ENCODE measurements around the gene INTS14.
"Not testable (repeated sequence)": the region's sequence is repeated elsewhere in the genome, so short reads cannot be mapped to it uniquely, and the experiment has no call there.

Gene INTS14

DNA sequence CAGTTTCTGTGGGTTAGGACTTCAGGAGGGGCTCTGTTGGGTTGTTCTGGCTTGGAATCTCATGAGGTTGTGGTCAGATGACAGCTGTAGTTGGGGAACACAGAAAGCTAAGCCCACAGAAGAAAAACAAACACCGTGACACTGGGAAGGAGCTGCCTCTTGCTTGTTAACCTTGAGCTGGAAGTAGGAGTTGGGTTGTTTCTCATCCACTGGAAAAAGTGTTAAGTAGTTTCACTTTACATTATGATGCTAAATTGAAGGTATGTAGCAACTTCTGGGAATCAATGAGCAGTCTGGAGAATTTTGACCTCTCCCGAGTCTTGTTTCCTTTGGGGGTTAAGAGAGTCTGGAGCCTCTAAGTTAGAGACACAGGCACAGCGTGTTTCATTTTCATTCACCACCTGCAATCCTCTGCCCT, 60.2 kb downstream of the INTS14 start:
- peaks cover 33% of the 10 kb centered on the region for H3K36me3 ChIP-seq (ENCODE audit: insufficient read depth, low read depth, low read length)
- H3K27me3 ChIP-seq (ENCODE audit: insufficient read depth, low read length), result no peaks in the 10 kb centered on the region
- peaks cover 10% of the 10 kb centered on the region for H3K4me1 ChIP-seq (ENCODE audit: insufficient read depth, low read length)
- no peaks in the 10 kb centered on the region for H3K9me3 ChIP-seq (ENCODE audit: insufficient read depth, low read depth, low read length)
- H3K9ac ChIP-seq (ENCODE audit: low read depth, low read length), result no peak overlapping the region
- no peak overlapping the region for H3K27ac ChIP-seq (ENCODE audit: low read length)
- no peak overlapping the region for H3K4me3 ChIP-seq (ENCODE audit: low read length)

DNA sequence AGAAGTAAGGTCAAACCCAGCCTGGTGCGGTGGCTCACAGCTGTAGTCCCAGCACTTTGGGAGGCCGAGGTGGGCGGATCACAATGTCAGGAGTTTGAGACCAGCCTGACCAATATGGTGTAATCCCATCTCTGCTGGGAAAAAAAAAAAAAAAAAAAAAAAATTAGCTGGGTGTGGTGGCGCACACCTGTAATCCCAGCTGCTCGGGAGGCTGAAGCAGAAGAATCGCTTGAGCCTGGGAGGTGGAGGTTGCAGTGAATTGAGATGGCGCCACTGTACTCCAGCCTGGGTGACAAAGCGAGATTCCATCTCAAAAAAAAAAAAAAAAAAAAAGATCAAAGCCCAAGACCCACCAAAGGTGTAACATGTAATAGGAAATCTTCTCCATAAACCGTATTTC, 61.6 kb downstream of the INTS14 start:
- H3K36me3 ChIP-seq (ENCODE audit: insufficient read depth, low read depth, low read length), result peaks cover 21% of the 10 kb centered on the region
- H3K4me3 ChIP-seq (ENCODE audit: low read length); H3K9me3 ChIP-seq (ENCODE audit: insufficient read depth, low read depth, low read length); H3K27me3 ChIP-seq (ENCODE audit: insufficient read depth, low read length); H3K27ac ChIP-seq (ENCODE audit: low read length); H3K9ac ChIP-seq (ENCODE audit: low read depth, low read length): not testable (repeated sequence)
- H3K4me1 ChIP-seq (ENCODE audit: insufficient read depth, low read length), result peaks cover 10% of the 10 kb centered on the region

DNA sequence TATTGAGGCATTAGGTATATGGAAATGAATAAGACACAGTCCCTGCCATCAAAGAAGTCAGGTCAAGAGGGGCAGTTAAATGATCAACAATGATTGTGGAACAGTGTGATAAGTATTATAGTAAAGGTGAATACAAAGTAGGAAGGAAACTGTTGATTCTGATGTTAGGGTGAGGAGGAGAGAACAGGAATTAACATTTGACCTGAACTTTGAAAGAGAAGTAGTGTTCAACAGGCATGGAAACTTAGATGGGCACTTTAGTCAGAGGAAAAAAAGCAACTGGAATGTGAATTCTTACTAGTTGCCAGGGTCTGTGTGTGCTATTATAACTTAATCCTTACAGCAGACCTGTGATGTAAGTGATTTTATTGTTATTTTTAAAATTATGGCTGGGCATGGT, 63.1 kb downstream of the INTS14 start:
- H3K9me3 ChIP-seq (ENCODE audit: insufficient read depth, low read depth, low read length), result no peaks in the 10 kb centered on the region
- peaks cover 14% of the 10 kb centered on the region; the same call in 1 of the 2 replicates for H3K36me3 ChIP-seq (ENCODE audit: insufficient read depth, low read depth, low read length)
- H3K4me1 ChIP-seq (ENCODE audit: insufficient read depth, low read length), result peaks cover 10% of the 10 kb centered on the region
- H3K27me3 ChIP-seq (ENCODE audit: insufficient read depth, low read length), result no peaks in the 10 kb centered on the region
- H3K4me3 ChIP-seq (ENCODE audit: low read length), result no peak overlapping the region
- no peak overlapping the region for H3K27ac ChIP-seq (ENCODE audit: low read length)
- H3K9ac ChIP-seq (ENCODE audit: low read depth, low read length), result no peak overlapping the region

DNA sequence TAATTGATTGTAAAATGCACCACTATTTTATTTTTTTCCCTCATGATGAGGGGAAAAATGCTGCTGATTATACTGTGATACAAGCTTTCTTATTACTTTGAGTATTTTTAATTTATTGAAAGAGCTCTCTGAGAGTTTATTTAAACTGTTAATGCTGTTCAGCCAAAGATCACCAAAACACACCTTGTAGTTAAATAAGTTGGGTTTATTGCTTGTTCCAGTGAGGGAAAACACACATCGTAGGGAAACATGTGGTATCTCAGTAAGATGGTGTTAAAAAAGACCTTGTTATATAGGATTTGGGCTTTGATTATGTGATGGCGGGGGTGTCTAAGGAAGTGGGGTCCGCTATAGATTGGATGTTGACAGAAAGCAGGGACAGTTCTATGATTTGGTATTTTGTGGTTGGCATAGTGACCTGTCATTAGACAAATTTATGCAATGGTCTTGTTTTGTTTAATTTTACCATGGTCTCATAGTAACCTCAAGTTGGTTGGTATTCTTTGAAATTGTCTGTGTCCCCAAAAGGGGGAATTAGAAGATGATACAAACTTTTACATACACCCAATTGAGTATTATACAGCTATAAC, 69.6 kb downstream of the INTS14 start:
- no peak overlapping the region for H3K27ac ChIP-seq (ENCODE audit: low read length)
- peaks cover 8% of the 10 kb centered on the region; the same call in 1 of the 2 replicates for H3K36me3 ChIP-seq (ENCODE audit: insufficient read depth, low read depth, low read length)
- H3K9ac ChIP-seq (ENCODE audit: low read depth, low read length), result no peak overlapping the region
- H3K9me3 ChIP-seq (ENCODE audit: insufficient read depth, low read depth, low read length), result no peaks in the 10 kb centered on the region
- H3K4me3 ChIP-seq (ENCODE audit: low read length), result no peak overlapping the region
- no peaks in the 10 kb centered on the region for H3K4me1 ChIP-seq (ENCODE audit: insufficient read depth, low read length)
- no peaks in the 10 kb centered on the region for H3K27me3 ChIP-seq (ENCODE audit: insufficient read depth, low read length)

DNA sequence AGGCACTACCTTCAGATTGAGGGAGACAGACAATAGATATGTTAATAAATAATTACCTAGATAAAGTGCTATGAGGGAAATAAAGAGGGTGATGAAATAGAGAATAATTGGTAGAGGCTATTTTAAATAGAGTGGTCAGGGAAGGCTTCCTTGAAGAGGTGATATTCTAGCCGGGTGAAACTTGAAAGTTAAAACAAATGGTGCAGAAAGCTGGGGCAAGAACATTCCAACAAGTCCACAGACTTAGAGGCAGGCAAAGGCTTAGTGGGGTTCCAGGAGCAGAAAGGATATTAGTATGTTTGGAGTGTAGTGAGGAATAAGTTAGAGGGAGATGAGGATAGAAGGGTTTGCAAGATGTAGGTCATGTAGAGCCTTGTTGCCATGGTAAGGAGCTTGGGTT, 70.6 kb downstream of the INTS14 start:
- Histone ChIP-seq H3K27me3 (ENCODE audit: insufficient read depth, low read length) (no peaks in the 10 kb centered on the region), H3K9me3 (ENCODE audit: insufficient read depth, low read depth, low read length) (no peaks in the 10 kb centered on the region), H3K4me1 (ENCODE audit: insufficient read depth, low read length) (no peaks in the 10 kb centered on the region), H3K4me3 (ENCODE audit: low read length) (no peak overlapping the region), H3K36me3 (ENCODE audit: insufficient read depth, low read depth, low read length) (peaks cover 17% of the 10 kb centered on the region), H3K27ac (ENCODE audit: low read length) (no peak overlapping the region), H3K9ac (ENCODE audit: low read depth, low read length) (no peak overlapping the region)

DNA sequence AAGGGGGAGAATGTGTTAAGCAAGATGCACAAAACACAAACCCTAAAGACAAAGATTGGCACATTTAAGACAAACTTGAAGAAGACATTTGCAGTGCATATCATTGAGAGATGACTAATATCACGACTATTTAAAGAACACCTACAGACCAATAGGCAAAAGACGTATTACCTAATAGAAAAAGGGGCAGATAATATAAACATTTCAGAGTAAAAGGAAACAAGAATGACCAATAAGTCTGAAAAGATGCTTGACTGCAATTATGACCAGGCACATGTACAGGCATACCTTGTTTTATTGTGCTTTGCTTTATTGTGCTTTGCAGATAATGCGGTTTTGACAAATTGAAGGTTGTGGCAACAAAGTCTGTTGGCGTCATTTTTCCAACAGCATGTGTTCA, 75.7 kb downstream of the INTS14 start:
- Histone ChIP-seq H3K36me3 (ENCODE audit: insufficient read depth, low read depth, low read length) (peaks cover 20% of the 10 kb centered on the region), H3K4me1 (ENCODE audit: insufficient read depth, low read length) (peaks cover 15% of the 10 kb centered on the region), H3K4me3 (ENCODE audit: low read length) (no peak overlapping the region), H3K27ac (ENCODE audit: low read length) (no peak overlapping the region), H3K9me3 (ENCODE audit: insufficient read depth, low read depth, low read length) (no peaks in the 10 kb centered on the region), H3K9ac (ENCODE audit: low read depth, low read length) (no peak overlapping the region), H3K27me3 (ENCODE audit: insufficient read depth, low read length) (no peaks in the 10 kb centered on the region)

DNA sequence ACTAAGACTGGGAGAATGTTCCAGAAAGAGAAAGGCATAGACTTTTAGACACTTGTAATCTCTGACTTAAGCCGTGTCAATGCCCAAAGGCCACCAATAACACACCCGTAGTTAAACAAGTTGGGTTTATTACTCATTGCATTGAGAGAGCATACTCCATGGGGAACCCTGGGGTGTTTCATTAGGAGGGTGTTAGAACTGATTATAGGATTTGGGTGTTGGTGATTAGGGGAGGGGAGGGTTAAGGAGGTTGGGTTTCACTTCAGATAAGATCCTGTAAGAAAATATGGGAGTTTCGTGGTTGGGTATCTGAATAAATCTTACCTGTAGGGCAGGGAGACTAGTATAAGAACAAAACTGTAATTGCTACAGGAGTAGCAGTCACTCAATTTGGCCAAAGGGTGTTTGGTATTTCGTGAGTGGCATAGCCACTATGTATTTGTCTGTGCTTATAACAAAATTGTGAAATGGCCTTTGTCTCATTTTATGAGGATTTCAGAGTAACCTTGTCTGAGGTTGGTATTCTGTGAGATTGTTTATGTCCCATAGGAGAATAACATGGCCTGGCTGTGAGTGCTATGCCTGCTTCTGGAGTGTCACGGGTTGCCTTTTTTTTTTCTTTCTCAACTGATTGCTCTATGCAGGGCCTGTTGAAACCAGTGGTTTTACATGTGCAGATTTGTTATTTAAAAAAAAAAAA, 77.7 kb downstream of the INTS14 start:
- peaks cover 15% of the 10 kb centered on the region for H3K4me1 ChIP-seq (ENCODE audit: insufficient read depth, low read length)
- H3K36me3 ChIP-seq (ENCODE audit: insufficient read depth, low read depth, low read length), result peaks cover 20% of the 10 kb centered on the region
- H3K9ac ChIP-seq (ENCODE audit: low read depth, low read length), result peak overlapping the region; percentile 10; the same call in 1 of the 2 replicates
- H3K4me3 ChIP-seq (ENCODE audit: low read length), result peak overlapping the region; percentile 49; the same call in 1 of the 2 replicates
- no peaks in the 10 kb centered on the region for H3K27me3 ChIP-seq (ENCODE audit: insufficient read depth, low read length)
- H3K27ac ChIP-seq (ENCODE audit: low read length), result no peak overlapping the region
- no peaks in the 10 kb centered on the region for H3K9me3 ChIP-seq (ENCODE audit: insufficient read depth, low read depth, low read length)

DNA sequence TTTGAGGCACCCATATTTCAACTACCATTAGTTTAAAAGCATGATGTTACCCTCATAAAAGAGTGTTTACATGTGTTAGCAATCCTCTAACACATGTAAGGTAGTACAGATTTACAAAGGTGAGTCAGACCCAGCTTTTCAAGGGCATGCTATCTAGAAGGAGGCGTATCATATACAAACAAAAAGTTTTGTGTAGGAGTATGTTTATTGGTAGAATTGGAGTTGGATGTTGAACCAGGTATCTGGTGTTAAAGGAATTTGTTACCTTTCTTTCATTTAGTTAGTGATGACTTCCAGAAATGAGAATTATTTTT, 78.2 kb downstream of the INTS14 start:
- peak overlapping the region; percentile 10; the same call in 1 of the 2 replicates for H3K9ac ChIP-seq (ENCODE audit: low read depth, low read length)
- no peaks in the 10 kb centered on the region for H3K9me3 ChIP-seq (ENCODE audit: insufficient read depth, low read depth, low read length)
- H3K27ac ChIP-seq (ENCODE audit: low read length), result no peak overlapping the region
- H3K36me3 ChIP-seq (ENCODE audit: insufficient read depth, low read depth, low read length), result peaks cover 20% of the 10 kb centered on the region
- H3K4me3 ChIP-seq (ENCODE audit: low read length), result peak overlapping the region; percentile 49; the same call in 1 of the 2 replicates
- H3K27me3 ChIP-seq (ENCODE audit: insufficient read depth, low read length), result no peaks in the 10 kb centered on the region
- H3K4me1 ChIP-seq (ENCODE audit: insufficient read depth, low read length), result peaks cover 15% of the 10 kb centered on the region

DNA sequence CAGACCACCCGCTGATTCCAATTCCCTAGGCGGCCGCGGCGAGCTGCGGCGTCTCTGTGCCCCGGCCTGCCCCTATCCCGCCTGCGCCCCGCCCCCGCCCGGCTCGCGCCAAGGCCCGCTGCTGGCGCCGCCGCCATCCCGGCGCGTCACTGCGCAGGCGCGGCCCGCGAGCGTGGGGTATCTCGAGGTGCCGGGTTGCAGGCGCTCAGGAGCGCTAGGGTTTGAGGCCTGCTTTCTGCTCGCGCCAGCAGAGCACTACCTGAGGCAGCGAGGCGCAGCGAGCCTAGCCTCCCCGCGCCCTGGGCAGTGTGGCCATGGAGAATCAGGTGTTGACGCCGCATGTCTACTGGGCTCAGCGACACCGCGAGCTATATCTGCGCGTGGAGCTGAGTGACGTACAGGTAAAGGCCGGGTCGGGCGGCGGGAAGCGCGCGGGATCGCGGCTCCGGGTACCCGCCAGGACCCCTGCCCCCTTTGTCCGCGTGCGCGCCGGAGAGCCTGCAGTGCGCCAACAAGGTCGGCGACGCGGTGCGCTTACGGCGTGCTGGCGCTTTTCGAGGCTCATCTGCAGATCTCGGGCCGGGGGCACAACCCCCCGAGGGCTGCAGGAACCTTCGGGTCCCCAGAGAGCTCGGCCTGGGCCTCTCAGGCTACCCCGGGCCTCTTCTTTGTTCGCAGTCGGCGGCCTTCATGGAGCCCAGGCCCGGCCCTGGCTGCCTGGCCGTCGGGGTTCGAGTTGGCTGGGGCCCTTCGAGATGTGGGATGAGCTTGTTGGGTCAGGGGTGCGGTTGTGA, 80.4 kb downstream of the INTS14 start, which contains the start of gene HACD3:
TSS of gene HACD3 (plus strand) at position 146 of the 794 bp plus-strand sequence. CDS start at position 315, 169 bp downstream.
- Histone ChIP-seq H3K27me3 (ENCODE audit: insufficient read depth, low read length) (no peaks in the 10 kb centered on the region), H3K4me3 (ENCODE audit: low read length) (peak within 1 kb of the TSS; percentile 96), H3K27ac (ENCODE audit: low read length) (peak within 1 kb of the TSS; percentile 81), H3K4me1 (ENCODE audit: insufficient read depth, low read length) (peaks cover 15% of the 10 kb centered on the region), H3K36me3 (ENCODE audit: insufficient read depth, low read depth, low read length) (peaks cover 9% of the 10 kb centered on the region; the same call in 1 of the 2 replicates), H3K9me3 (ENCODE audit: insufficient read depth, low read depth, low read length) (no peaks in the 10 kb centered on the region), H3K9ac (ENCODE audit: low read depth, low read length) (peak within 1 kb of the TSS; percentile 99)

DNA sequence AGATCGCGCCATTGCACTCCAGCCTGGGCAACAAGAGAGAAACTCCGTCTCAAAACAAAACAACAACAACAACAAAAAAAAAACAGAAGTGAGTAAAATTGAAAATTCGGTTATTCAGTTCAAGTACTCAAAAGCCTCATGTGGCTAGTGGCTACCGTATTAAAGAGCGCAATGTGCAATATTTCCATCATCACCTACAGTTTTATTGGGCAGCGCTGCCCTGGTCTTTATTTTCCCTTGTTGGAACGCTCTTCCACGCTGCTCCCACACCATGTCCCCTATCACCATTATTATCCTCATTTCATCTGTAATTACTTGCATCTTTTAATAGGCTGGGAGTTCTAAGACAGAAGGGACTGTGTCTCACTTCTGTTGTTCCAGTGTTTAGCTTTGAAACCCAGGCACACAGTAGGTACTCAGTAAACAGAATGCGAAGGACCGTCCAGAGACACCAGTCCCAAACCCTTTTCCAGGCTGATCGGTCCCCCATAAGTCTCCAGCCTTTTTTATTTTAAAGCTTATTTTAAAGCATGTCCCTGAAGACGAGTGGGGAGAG, 81.1 kb downstream of the INTS14 start:
- Histone ChIP-seq H3K36me3 (ENCODE audit: insufficient read depth, low read depth, low read length) (peaks cover 5% of the 10 kb centered on the region; the same call in 1 of the 2 replicates), H3K4me1 (ENCODE audit: insufficient read depth, low read length) (peaks cover 15% of the 10 kb centered on the region), H3K27me3 (ENCODE audit: insufficient read depth, low read length) (no peaks in the 10 kb centered on the region), H3K9me3 (ENCODE audit: insufficient read depth, low read depth, low read length) (no peaks in the 10 kb centered on the region), H3K9ac (ENCODE audit: low read depth, low read length) (peak overlapping the region; percentile 99), H3K4me3 (ENCODE audit: low read length) (peak overlapping the region; percentile 96), H3K27ac (ENCODE audit: low read length) (no peak overlapping the region)

Measured in iPS-20b (cell line).